ENCODE measurements around the gene METAP1. TPM values are rescaled to one million over a fixed set of nuclear protein-coding genes. Genes with fewer than 3 reads are reported as not detected.
"Not testable (repeated sequence)": the region's sequence is repeated elsewhere in the genome, so short reads cannot be mapped to it uniquely, and the experiment has no call there.

The METAP1 gene
- total RNA-seq, 2 donors from 2014 or later, result 37.2 to 40.1 TPM

DNA sequence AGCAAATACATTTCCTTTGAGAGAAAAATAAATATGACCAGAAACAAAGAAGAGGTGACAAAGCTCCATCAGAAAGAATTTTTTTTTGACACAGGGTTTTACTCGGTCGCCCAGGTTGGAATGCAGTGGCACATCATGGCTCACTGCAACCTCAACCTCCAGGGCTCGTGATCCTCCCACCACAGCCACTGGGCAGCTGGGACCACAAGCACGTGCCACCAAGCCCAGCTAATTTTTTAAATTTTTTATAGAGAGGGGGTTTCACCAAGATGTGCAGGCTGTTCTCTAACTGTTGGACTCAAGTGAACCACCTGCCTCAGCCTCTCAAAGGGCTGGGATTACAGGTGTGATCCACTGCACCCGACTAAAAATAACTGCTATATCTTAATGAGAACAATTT is 82.8 kb downstream of the METAP1 start:
- no peaks in the 10 kb centered on the region for H3K9me3 ChIP-seq (ENCODE audit: control insufficient read depth, low read length, poor library complexity, severe bottlenecking)
- Mint-ChIP-seq H3K4me1 (peaks cover 12% of the 10 kb centered on the region), H3K27ac (no peak overlapping the region), H3K36me3 (ENCODE audit: low read depth) (peaks cover 6% of the 10 kb centered on the region), H3K27me3 (no peaks in the 10 kb centered on the region), H3K4me3 (no peak overlapping the region)
- ATAC-seq (no peak), DNase-seq (no peak)

DNA sequence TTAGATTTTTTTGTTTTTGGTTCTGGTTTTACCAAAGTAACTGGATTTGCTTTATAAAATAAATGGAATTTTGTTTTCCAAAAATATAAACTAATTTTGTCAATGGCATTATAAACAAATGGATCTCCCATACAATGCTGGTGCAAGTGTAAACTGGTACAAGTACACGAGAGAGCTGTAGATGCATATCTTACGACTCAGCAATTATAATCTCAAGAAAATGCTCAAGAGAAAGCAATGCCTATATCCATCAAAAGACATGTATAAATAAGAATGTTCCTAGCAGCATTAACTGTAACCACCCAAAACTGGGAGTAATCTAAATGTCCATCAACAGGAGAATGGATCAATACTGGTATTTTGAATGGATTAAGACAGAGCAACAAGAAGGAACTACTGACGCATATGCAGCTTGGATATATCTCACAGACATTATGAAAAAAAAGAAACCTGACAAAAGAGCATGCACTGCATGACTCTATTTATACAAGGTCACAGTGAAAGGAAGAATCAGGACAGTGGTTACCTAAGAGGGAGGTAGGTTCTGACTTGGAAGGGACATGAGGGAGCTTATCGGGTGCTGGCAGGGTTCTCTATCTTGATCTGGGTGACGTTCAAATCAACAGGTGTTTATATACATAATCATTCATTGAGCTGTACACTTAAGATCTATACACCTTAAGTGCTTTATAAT is 83.6 kb downstream of the METAP1 start:
- no peak overlapping the region for H3K4me3 Mint-ChIP-seq
- no peak overlapping the region for H3K27ac Mint-ChIP-seq
- no peak for ATAC-seq
- H3K36me3 Mint-ChIP-seq (ENCODE audit: low read depth), result peaks cover 4% of the 10 kb centered on the region
- no peaks in the 10 kb centered on the region for H3K27me3 Mint-ChIP-seq
- no peak for DNase-seq
- peaks cover 10% of the 10 kb centered on the region for H3K4me1 Mint-ChIP-seq
- H3K9me3 ChIP-seq (ENCODE audit: control insufficient read depth, low read length, poor library complexity, severe bottlenecking), result no peaks in the 10 kb centered on the region

DNA sequence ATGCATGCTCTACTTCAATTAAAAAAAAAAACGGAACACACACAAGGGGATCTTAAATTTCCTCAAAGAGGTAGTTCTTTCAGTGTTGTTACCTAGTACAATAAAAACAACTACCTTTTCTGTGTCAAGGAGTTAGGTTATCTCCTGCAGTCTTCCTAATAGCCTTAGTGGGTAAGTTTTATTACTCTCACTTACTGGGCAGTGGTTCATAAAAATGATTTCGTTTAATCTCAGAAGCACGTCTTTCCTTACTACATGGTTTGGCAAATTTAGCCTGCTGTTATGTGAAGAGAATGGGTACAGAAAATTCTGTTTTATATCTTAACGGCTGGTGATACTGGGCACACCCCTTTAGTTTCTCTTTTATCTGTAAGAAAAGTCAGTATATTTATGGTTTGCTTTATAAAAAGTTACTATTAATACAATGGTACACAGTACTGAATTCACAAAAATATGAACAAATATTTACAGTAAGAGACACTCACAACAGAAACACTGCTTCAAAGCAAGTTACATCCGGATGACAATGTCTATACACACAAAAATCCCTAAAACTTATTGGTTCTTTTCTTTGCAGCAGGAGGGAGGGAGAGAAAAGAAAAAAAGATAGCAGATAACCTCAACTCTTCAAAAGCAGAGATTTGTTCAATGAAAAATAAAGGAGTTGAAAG is 84.2 kb downstream of the METAP1 start:
- ATAC-seq (no peak), DNase-seq (no peak)
- no peaks in the 10 kb centered on the region for H3K27me3 Mint-ChIP-seq
- H3K9me3 ChIP-seq (ENCODE audit: control insufficient read depth, low read length, poor library complexity, severe bottlenecking), result no peaks in the 10 kb centered on the region
- H3K4me3 Mint-ChIP-seq, result no peak overlapping the region
- H3K27ac Mint-ChIP-seq, result no peak overlapping the region
- H3K36me3 Mint-ChIP-seq (ENCODE audit: low read depth), result peaks cover 4% of the 10 kb centered on the region
- H3K4me1 Mint-ChIP-seq, result peaks cover 10% of the 10 kb centered on the region

GRCh38 chr4:99080869-99081268 is 85.3 kb downstream of the METAP1 start:
- peaks cover 14% of the 10 kb centered on the region for H3K4me1 Mint-ChIP-seq
- not testable (repeated sequence) for DNase-seq; H3K9me3 ChIP-seq (ENCODE audit: control insufficient read depth, low read length, poor library complexity, severe bottlenecking); H3K36me3 Mint-ChIP-seq (ENCODE audit: low read depth); H3K27me3 Mint-ChIP-seq; ATAC-seq; H3K27ac Mint-ChIP-seq; H3K4me3 Mint-ChIP-seq

- Mint-ChIP-seq H3K27me3 (no peaks in the 10 kb centered on the region), H3K4me3 (no peak overlapping the region), H3K4me1 (peaks cover 17% of the 10 kb centered on the region), H3K27ac (no peak overlapping the region), H3K36me3 (ENCODE audit: low read depth) (peaks cover 4% of the 10 kb centered on the region)
- H3K9me3 ChIP-seq (ENCODE audit: control insufficient read depth, low read length, poor library complexity, severe bottlenecking), result no peaks in the 10 kb centered on the region
- ATAC-seq (no peak), DNase-seq (no peak)
Measured at GRCh38 chr4:99082192-99082591, 86.7 kb downstream of the METAP1 start.

DNA sequence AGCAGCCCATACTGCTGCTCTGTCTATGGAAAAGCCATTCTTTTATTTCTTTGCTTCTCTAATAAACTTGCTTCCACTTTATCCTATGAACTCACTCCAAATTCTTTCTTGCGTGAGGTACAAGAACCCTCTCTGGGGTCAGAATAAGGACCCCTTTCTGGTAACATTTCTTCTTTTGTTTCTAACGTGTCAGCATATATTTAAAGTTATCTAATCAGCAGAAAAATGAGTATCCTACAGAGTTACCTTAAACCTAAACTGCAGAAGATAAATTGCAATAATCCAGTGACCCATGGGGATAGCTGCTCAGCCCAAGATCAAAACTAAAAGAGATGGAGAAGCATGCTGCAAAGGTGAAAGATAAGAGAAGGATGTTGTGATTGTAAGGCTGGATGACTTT is 89.1 kb downstream of the METAP1 start:
- Mint-ChIP-seq H3K36me3 (ENCODE audit: low read depth) (peaks cover 4% of the 10 kb centered on the region), H3K4me3 (no peak overlapping the region), H3K4me1 (peaks cover 26% of the 10 kb centered on the region), H3K27me3 (no peaks in the 10 kb centered on the region), H3K27ac (peak overlapping the region; percentile 27)
- ATAC-seq (no peak), DNase-seq (no peak)
- H3K9me3 ChIP-seq (ENCODE audit: control insufficient read depth, low read length, poor library complexity, severe bottlenecking), result no peaks in the 10 kb centered on the region

- peak overlapping the region; percentile 97 for H3K27ac Mint-ChIP-seq
- H3K9me3 ChIP-seq (ENCODE audit: control insufficient read depth, low read length, poor library complexity, severe bottlenecking), result no peaks in the 10 kb centered on the region
- ATAC-seq (peak; percentile 24), DNase-seq (no peak)
- H3K4me1 Mint-ChIP-seq, result peaks cover 47% of the 10 kb centered on the region
- no peaks in the 10 kb centered on the region for H3K27me3 Mint-ChIP-seq
- H3K4me3 Mint-ChIP-seq, result peak overlapping the region; percentile 99
- no peaks in the 10 kb centered on the region for H3K36me3 Mint-ChIP-seq (ENCODE audit: low read depth)
Measured at GRCh38 chr4:99088023-99088449, 92.5 kb downstream of the METAP1 start.

GRCh38 chr4:99088481-99089365 is 93.2 kb downstream of the METAP1 start, which contains the start of gene ADH5:
ADH5 (minus strand) TSS chr4:99088788; CDS start chr4:99088700, 88 bp downstream.
- Mint-ChIP-seq H3K27me3 (no peaks in the 10 kb centered on the region), H3K4me1 (peaks cover 47% of the 10 kb centered on the region), H3K4me3 (peak within 1 kb of the TSS; percentile 99), H3K27ac (peak within 1 kb of the TSS; percentile 97), H3K36me3 (ENCODE audit: low read depth) (no peaks in the 10 kb centered on the region)
- ATAC-seq (peak; percentile 95), DNase-seq (peak; percentile 72 to 85 (median 83))
- no peaks in the 10 kb centered on the region for H3K9me3 ChIP-seq (ENCODE audit: control insufficient read depth, low read length, poor library complexity, severe bottlenecking)

GRCh38 chr4:99090481-99091215 is 95.1 kb downstream of the METAP1 start:
- no peaks in the 10 kb centered on the region for H3K36me3 Mint-ChIP-seq (ENCODE audit: low read depth)
- H3K9me3 ChIP-seq (ENCODE audit: control insufficient read depth, low read length, poor library complexity, severe bottlenecking), result no peaks in the 10 kb centered on the region
- no peaks in the 10 kb centered on the region for H3K27me3 Mint-ChIP-seq
- peak overlapping the region; percentile 97 for H3K27ac Mint-ChIP-seq
- DNase-seq (no peak), ATAC-seq (no peak)
- H3K4me3 Mint-ChIP-seq, result peak overlapping the region; percentile 63
- H3K4me1 Mint-ChIP-seq, result peaks cover 43% of the 10 kb centered on the region

- no peak overlapping the region for H3K4me3 Mint-ChIP-seq
- no peak for ATAC-seq
- no peaks in the 10 kb centered on the region for H3K9me3 ChIP-seq (ENCODE audit: control insufficient read depth, low read length, poor library complexity, severe bottlenecking)
- peaks cover 42% of the 10 kb centered on the region for H3K4me1 Mint-ChIP-seq
- no peak for DNase-seq
- H3K36me3 Mint-ChIP-seq (ENCODE audit: low read depth), result no peaks in the 10 kb centered on the region
- no peak overlapping the region for H3K27ac Mint-ChIP-seq
- H3K27me3 Mint-ChIP-seq, result no peaks in the 10 kb centered on the region
Measured at GRCh38 chr4:99091216-99091575, 95.7 kb downstream of the METAP1 start.

- H3K4me1 Mint-ChIP-seq, result peaks cover 38% of the 10 kb centered on the region
- H3K36me3 Mint-ChIP-seq (ENCODE audit: low read depth); H3K9me3 ChIP-seq (ENCODE audit: control insufficient read depth, low read length, poor library complexity, severe bottlenecking); H3K4me3 Mint-ChIP-seq; H3K27me3 Mint-ChIP-seq; H3K27ac Mint-ChIP-seq; DNase-seq; ATAC-seq: not testable (repeated sequence)
Measured at GRCh38 chr4:99091841-99092240, 96.3 kb downstream of the METAP1 start.

DNA sequence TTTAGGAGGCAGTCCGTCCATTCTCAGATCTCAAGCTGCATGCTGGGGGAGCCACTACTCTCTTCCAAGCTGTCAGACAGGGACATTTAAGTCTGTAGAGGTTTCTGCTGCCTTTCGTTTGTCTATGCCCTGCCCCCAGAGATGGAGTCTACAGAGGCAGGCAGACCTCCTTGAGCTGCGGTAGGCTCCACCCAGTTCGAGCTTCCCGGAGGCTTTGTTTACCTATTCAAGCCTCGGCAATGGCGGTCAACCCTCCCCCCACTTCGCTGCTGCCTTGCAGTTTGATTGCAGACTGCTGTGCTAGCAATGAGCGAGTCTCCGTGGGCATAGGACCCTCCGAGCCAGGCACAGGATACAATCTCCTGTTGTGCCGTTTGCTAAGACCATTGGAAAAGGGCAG is 103.8 kb downstream of the METAP1 start:
- H3K4me1 Mint-ChIP-seq, result peaks cover 5% of the 10 kb centered on the region
- no peaks in the 10 kb centered on the region for H3K9me3 ChIP-seq (ENCODE audit: control insufficient read depth, low read length, poor library complexity, severe bottlenecking)
- no peak overlapping the region for H3K4me3 Mint-ChIP-seq
- ATAC-seq (no peak), DNase-seq (no peak)
- peaks cover 4% of the 10 kb centered on the region for H3K36me3 Mint-ChIP-seq (ENCODE audit: low read depth)
- H3K27ac Mint-ChIP-seq, result no peak overlapping the region
- H3K27me3 Mint-ChIP-seq, result no peaks in the 10 kb centered on the region

DNA sequence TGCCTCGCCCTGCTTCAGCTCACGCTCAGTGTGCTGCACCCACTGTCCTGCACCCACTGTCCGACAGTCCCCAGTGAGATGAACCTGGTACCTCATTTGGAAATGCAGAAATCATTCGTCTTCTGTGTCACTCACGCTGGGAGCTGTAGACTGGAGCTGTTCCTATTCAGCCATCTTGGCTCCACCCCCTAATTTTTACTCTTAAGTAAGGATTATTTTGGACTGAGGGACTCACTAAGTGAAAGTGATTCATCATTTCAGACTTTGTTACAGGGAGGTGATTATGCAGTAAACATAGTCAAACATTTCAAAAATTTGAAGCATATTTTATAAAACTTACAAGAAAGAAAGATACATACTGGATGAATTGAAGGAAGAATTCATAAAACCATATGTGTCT is 104.3 kb downstream of the METAP1 start:
- not testable (repeated sequence) for H3K9me3 ChIP-seq (ENCODE audit: control insufficient read depth, low read length, poor library complexity, severe bottlenecking); H3K4me3 Mint-ChIP-seq; H3K27ac Mint-ChIP-seq; H3K4me1 Mint-ChIP-seq; DNase-seq; ATAC-seq; H3K36me3 Mint-ChIP-seq (ENCODE audit: low read depth); H3K27me3 Mint-ChIP-seq
